Activated CD8-positive, alpha-beta memory T cell treated with anti-CD3 and anti-CD28 coated beads, Interleukin-2, amount 50 U/mL, for 24 hours (primary cell): ENCODE measurements around the gene MYBBP1A.

ENCODE experiments used
- DNase-seq: peaks from one replicate; pipeline ENCODE4 v3.0.0-alpha.2; 2020; ENCODE audit errors: extremely low read depth

The MYBBP1A gene

DNA sequence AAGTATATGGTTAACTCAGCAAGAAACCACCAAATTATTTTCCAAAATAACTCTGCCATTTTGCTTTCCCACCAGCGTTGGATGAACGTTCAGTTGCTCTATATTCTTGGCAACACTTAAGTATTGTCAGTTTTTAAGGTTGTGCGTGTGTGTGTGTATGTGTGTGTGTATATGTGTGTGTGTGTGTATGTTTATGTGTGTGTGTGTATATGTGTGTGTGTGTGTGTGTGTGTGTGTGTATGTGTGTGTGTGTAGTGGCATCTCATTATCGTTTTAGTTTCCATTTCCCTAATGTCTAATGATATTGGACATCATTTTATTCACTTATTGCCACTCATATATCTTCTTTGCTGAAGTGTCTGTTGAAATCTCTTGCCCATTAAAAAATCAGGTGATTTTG, 17.9 kb upstream of the MYBBP1A start:
- no peak for DNase-seq

DNA sequence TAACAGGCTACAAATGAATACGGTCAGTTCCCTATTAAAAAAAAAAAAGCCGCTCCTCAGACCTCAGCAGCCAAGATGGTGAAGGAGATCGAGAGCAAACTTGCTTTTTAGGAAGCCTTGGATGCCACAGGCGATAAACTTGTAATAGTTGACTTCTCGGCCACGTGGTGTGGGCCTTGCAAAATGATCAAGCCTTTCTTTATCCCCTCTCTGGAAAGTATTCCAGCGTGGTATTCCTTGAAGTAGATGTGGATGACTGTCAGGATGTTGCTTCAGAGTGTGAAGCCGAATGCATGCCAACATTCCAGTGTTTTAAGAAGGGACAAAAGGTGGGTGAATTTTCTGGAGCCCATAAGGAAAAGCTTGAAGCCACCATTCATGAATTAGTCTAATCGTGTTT, 16.9 kb upstream of the MYBBP1A start:
- DNase-seq: no peak

DNA sequence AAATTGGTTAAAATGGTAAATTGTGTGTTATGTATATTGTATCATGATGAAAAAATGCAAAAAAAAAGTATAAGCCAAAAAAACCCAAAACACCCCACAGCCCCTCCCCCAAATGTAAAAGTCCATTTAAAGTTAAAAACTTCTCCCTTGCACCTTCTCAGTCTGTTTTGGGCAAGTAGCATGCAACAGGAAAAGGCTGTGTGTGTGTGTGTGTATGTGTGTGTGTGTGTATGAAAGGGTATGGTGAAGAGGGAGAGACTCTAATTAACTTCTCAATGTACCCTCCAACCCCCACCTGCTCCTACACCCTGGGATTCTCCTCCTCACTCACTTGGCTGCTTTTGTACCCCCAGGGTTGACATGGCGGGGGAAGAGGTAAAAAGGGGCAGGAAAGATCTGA, 14.4 kb upstream of the MYBBP1A start:
- DNase-seq: no peak

- no peak for DNase-seq
Measured at GRCh38 chr17:4566785-4567184, 11.6 kb upstream of the MYBBP1A start.

- DNase-seq: no peak
Measured at GRCh38 chr17:4565209-4566141, 10.3 kb upstream of the MYBBP1A start.

DNA sequence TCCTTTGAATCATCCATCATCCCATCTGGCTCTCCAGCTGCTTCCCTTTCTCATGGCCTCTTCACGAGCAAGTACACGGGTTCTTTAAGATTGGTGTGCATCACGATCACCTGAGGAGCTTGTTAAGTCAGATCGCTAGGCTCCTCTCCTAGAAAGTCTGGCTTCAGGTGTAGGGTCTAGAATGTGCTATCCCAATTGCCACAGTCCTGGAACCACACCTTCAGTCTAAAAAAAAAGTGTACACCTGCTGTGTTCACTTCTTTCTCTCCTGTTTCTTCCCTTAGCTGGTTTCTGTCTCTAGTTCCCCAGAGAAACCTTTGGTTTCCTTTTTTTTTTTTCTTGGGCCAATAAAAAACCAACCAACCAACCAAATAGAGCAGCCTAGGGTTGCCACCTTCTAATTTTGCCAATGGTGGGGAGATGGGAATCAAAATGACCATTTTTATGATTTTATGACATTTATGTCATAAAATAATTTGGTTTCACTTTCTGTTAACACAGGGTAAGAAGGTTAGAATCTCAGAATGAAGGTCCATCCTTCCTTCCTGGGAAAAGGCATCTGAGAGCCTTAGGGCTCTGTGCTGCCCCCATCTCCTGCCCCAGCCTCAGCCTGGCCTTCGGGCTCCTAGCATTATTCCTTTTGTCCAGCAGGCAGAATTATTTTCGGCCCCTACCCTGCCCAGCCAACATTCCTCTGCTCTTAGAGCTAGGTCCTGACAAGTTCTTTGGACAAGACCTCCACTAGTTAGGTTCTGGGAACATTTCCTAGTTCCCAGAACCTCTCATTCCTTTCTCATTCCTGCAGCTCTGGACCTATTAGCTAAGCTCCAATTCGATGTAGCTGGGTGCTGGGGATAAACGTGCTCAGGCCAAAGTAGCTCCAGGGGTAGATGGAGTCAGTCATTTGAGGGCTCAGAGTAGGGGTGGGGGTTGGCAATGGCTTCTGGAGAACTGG, 7.1 kb upstream of the MYBBP1A start:
- DNase-seq: no peak

DNA sequence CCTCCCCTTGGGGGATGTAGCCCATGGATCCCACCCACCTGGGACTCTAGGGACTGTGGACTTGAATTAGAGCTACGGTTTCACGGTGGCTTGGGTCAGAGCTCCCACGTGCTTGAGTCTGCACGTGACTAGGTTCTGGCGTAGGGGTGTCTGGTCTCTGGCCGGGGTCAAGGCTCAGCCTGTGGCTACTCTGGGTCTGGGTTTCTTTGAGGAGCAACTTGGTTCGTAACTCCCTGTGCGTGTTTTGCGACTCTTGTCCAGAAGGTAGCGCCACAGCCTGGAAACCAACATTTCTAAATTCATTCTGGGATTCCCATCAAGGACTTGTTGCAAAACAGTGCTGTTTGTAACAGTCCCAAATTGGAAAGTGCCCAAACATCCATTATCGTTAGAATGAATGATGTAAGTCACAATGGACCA, 5.7 kb upstream of the MYBBP1A start:
- DNase-seq: no peak

DNA sequence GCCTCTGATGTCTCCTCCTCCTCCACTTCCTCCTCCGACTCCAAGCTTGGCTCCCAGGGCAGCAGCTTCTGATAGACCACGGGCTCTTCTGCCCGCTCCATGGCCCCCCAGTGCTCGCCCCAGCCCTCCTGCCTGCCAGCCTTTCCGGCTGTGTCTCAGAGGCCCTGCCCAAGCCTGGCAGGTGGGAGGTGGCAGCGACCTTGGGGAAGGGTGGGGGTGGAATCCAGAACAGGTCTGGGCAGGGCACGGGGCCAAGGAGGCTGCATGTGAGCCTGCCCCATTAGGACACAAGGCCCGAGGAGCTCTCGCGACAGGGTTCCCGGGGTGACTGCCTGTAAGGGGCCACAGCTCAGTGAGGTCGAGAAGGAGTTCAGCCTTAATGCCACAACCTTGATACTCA, 5.2 kb upstream of the MYBBP1A start, which contains the start of gene GGT6:
Gene GGT6, minus strand, starts transcription at position 157 of the 400 bp plus-strand sequence. Its CDS starts 56 bp downstream, at position 101.
- no peak for DNase-seq

- DNase-seq: no peak
Measured at GRCh38 chr17:4559966-4560365, 4.8 kb upstream of the MYBBP1A start.

DNA sequence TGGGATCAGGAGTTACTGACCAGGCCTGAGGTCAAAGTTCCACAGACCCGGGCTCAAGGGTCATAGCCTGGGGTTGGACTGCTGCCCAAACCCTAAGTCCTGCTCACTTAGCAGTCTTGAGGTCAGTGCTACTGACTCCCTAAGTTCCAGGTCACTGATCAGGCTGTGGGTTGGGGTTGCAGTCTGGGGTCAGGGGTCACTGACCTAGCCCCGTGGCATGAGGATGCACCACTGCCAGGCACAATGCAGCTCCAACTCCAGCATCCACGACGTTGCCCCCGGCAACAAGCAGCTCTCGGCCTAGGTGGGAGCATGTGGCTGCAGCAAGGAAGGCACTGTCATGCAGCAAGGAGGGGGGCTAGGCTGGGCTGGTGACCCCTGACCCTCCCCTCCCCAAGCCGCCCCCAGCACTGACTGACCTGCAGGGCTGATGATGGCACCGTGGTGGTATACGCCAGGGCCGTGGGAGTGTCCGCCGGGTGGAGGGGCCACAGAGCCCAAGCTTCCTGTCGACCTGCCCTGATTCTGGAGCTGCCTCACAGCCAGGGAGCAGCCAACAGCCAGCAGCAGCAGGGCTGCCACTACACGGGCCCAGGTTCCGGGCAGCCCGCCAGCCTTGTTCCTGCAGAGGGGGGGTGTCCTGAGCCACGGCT, 4.1 kb upstream of the MYBBP1A start:
- DNase-seq: no peak

- DNase-seq: no peak
Measured at GRCh38 chr17:4558347-4558971, 3.3 kb upstream of the MYBBP1A start.

- DNase-seq: no peak
Measured at GRCh38 chr17:4557626-4558346, 2.6 kb upstream of the MYBBP1A start.

DNA sequence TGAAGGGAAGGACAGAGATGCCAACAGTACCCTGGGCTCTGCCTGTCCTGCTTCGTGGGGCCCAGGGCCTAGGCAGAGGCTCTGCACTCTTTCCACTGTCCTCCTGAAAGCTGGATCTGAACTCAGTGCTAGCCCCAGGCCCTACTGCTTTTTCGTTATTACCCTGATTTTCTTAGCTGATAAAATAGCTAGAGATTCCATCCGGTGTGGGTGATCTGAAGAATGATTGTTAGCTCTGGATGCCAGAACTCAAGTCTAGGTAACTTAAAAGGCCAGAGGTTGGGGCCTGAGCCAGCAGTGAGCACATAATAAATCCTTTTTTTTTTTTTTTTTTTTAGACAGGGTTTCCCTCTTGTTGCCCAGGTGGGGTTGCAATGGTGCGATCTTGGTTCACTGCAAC, 1.8 kb upstream of the MYBBP1A start:
- no peak for DNase-seq

DNA sequence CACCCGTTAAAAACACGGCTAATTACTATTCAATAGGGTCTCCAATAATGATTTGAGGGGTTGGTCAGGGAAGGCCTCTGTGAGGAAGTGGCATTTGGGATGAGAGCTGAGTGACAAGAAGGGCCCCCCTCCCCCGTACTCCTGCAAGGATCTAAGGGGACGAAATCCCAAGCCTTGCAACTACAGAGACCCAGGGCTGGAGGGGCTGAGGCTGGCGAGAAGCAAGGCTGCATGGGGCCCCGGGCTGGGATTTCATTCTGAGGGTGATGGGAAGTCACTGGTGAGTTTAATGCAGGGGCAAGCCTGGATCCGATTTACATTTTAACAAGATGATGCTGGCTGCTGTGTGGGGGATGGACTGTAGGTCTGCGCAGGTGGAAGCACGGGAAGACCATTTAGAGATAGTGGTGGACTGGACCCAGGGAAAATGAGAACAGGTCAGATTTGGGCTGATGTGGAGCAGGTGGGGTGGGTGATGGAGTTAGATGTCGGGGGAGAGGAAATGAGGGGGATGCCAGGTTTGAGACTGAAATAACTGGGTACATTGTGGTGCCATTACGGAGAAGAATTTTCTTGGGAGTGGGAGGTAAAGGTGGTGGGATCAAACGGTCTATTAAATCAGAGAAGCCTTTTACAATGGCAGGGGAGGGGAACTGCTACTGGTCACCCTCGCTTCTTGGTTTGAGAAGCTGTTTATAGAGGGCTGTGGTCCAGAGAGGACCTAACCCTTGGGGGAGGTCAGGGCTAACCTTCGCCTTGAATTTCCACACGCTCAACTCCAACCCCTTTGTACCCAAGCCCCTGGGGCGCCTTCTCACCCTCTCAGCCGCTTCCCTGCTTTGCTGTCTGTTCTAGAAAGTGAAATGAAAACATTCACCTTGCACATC, 932 bp upstream of the MYBBP1A start:
- DNase-seq: no peak

GRCh38 chr17:4554441-4554996, 665 bp downstream of the MYBBP1A start:
- no peak for DNase-seq

DNA sequence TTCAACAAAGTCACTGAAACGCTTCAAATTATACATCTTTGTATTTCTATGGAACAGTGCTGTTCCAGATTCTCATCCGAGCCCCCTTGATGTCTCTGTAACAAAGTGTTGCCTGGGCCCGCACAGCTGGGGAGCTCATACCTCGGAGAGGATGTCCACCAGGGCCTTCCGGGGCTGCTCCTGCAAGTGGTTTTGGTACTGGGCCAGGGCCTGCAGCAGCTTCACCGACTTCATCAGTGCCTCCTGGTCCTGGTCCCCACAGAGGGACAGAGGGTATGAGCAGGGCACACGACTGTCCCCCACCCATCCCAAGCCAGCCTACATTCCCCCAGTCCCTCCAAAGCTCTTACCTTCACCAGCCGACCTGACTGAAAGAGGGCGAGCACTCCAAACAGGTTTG, 1.5 kb downstream of the MYBBP1A start:
- no peak for DNase-seq

DNA sequence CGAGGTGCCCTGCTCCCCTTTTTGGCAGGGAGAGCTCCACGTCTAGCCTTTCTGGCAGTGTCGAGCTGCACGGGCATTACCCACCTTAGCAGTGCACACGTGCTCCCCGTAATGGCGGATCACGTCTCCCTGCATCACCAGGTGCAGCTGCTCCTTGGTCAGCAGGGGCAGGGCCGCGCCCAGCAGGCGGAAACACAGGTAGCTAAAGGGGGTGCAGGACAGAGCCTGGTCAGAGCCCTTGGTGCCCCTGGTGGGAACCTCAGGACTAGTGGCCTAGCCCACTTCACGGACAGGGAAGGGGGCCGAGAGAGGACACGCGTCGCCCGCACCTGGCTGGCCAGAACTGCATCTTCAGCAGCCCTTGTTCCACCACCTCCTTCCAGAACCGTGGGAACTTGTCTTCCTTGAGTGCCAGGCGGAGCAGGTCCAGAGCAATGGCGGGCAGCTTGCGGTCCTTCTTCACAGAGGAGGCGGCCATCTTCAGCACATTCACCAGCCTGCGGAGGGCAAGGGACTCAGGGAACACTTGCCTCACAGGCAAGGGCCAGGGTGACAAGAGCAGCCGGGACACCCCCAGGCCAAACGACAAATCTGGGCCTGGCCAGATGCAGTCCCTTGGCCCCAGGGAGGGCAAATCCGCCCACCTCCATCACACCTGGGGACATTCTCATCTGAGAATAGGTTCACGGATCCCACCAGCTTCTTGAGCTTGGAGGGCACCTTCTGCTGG, 3.2 kb downstream of the MYBBP1A start:
- DNase-seq: no peak

DNA sequence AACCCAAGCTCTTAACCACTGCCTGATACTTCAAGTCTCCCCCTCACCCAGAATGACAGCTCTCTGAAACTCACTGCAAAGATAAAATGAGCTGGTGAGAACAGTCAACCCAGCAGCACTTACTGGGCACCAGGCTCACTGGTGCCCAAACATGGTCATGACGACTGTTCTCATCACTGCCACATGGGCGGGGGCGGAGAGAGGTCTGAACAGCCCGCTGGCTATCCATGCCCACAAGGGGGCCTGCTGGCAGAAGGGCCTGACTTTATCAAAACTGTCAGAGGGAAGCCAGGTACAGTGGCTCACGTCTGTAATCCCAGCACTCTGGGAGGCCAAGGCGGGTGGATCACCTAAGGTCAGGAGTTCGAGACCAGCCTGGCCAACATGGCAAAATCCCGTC, 4.0 kb downstream of the MYBBP1A start:
- DNase-seq: no peak

DNA sequence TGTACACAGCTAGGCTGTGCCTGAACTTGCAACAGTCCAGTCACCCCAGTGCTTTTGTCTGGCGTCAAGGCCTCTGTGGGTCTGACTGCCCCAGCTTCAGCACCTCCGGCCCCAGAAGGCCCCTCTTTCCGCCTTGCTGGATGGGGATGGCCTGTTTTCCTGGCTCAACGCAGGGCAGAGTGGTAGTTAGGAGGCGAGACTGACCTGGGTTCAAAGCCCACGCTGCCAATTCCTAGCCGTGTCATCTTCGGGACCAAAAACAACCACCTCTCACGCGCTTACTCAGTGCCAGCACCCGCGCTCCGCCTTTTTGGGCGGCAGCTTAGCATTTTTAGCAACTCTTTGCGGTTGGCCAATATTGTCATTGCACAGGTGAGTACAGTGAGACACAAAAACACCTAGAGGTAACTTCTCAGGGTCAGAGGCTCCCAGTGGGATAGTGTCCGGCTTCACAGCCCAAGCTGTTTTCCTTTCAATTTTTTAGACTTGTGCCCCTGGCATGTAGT, 4.6 kb downstream of the MYBBP1A start:
- DNase-seq: no peak
